ENCODE data around the gene PIK3R5.
"Not testable (repeated sequence)": the region's sequence is repeated elsewhere in the genome, so short reads cannot be mapped to it uniquely, and the experiment has no call there.

DNA sequence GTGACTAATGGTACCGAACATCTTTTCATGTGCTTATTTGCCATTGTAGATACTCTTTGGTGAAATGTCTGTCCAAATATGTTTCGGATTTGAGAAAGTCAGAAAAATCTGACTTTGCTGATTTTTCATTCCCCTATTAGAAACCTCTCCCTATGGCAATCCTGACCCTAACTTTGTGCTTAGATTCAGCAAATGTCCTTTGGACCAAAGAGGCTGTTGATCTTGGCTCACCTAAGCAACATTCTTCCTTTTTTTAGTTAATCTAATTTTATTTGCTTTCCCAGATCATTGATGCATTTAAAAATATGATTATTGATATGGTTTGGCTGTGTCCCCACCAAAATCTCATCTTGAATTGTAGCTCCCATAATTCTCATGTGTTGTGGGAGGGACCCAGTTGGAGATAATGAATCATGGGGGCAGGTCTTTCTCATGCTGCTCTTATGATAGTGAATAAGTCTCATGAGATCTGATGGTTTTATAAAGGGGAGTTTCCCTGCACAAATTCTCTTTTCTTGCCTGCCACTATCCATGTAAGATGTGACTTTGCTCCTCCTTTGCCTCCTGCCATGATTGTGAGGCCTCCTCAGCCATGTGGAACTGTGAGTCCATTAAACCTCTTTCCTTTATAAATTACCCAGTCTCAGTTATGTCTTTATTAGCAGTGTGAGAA lies 22.9 kb upstream of the PIK3R5 start:
- TF ChIP-seq, protein P1, sequence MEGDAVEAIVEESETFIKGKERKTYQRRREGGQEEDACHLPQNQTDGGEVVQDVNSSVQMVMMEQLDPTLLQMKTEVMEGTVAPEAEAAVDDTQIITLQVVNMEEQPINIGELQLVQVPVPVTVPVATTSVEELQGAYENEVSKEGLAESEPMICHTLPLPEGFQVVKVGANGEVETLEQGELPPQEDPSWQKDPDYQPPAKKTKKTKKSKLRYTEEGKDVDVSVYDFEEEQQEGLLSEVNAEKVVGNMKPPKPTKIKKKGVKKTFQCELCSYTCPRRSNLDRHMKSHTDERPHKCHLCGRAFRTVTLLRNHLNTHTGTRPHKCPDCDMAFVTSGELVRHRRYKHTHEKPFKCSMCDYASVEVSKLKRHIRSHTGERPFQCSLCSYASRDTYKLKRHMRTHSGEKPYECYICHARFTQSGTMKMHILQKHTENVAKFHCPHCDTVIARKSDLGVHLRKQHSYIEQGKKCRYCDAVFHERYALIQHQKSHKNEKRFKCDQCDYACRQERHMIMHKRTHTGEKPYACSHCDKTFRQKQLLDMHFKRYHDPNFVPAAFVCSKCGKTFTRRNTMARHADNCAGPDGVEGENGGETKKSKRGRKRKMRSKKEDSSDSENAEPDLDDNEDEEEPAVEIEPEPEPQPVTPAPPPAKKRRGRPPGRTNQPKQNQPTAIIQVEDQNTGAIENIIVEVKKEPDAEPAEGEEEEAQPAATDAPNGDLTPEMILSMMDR (conservative IDR thresholded peaks at IDR 0.05; ENCODE audit: low read length), result not testable (repeated sequence)
- TF ChIP-seq EZH2phosphoT487 (IDR thresholded peaks at IDR 0.05; ENCODE audit: borderline replicate concordance, low read depth, low read length), result not testable (repeated sequence)

Data from OCI-LY7 (cell line).